H9 (cell line): ENCODE measurements around the gene SPHK2. TPM values are rescaled to one million over a fixed set of nuclear protein-coding genes. Genes with fewer than 3 reads are reported as not detected.

Experiments used
- DNase-seq: peaks from one replicate; pipeline ENCODE4 v3.0.0-alpha.2; 2017
- H2AFZ ChIP-seq: one replicate; pipeline ENCODE4 v1.6.1; 2013; ENCODE audit warnings: mild to moderate bottlenecking, low read length, control low read depth, moderate library complexity
- H2AK5ac ChIP-seq: 2 replicates; pipeline ENCODE4 v1.6.1; 2013; ENCODE audit warnings: low read length, control low read depth, mixed read lengths; ENCODE audit not compliant: insufficient read length
- H2BK120ac ChIP-seq: one replicate; pipeline ENCODE4 v1.6.1; 2013; ENCODE audit warnings: low read depth, mild to moderate bottlenecking, low read length, control low read depth, inconsistent platforms; ENCODE audit not compliant: poor library complexity, severe bottlenecking
- H2BK12ac ChIP-seq: 2 replicates; pipeline ENCODE4 v1.6.1; 2013; ENCODE audit warnings: low read length, control low read depth, mixed read lengths, low read depth; ENCODE audit not compliant: insufficient read length
- H2BK15ac ChIP-seq: 2 replicates; pipeline ENCODE4 v1.6.1; 2013; ENCODE audit warnings: low read depth, low read length, control low read depth
- H2BK20ac ChIP-seq: one replicate; pipeline ENCODE4 v1.6.1; 2013; ENCODE audit warnings: low read depth, mild to moderate bottlenecking, low read length, control low read depth, inconsistent platforms; ENCODE audit not compliant: poor library complexity, severe bottlenecking
- H2BK5ac ChIP-seq: 2 replicates; pipeline ENCODE4 v1.6.1; 2013; ENCODE audit warnings: low read length, control low read depth, mixed read lengths; ENCODE audit not compliant: insufficient read length
- H3K14ac ChIP-seq: 2 replicates; pipeline ENCODE4 v1.6.1; 2013; ENCODE audit warnings: low read length, control low read depth; ENCODE audit not compliant: insufficient read depth
- H3K18ac ChIP-seq: 2 replicates; pipeline ENCODE4 v1.6.1; 2013; ENCODE audit warnings: low read depth, mild to moderate bottlenecking, mixed read lengths, low read length, control low read depth; ENCODE audit not compliant: insufficient read length
- H3K23ac ChIP-seq: 2 replicates; pipeline ENCODE4 v1.6.1; 2013; ENCODE audit warnings: low read length, control low read depth, mixed read lengths, low read depth; ENCODE audit not compliant: insufficient read length
- H3K23me2 ChIP-seq: 2 replicates; pipeline ENCODE4 v1.6.1; 2013; ENCODE audit warnings: low read depth, mild to moderate bottlenecking, mixed read lengths, low read length, control low read depth; ENCODE audit not compliant: insufficient read length, poor library complexity, severe bottlenecking
- H3K27ac ChIP-seq: 2 replicates; pipeline ENCODE4 v1.5.1; 2013; ENCODE audit warnings: low read length, control low read depth, mixed read lengths, low read depth; ENCODE audit not compliant: insufficient read length
- H3K27me3 ChIP-seq: 2 replicates; pipeline ENCODE4 v1.6.1; 2013; ENCODE audit warnings: low read length, control low read depth, inconsistent platforms; ENCODE audit not compliant: insufficient read depth
- H3K4ac ChIP-seq: 2 replicates; pipeline ENCODE4 v1.6.1; 2013; ENCODE audit warnings: low read depth, mild to moderate bottlenecking, control low read depth, inconsistent platforms, low read length, moderate library complexity
- H3K4me1 ChIP-seq: 2 replicates; pipeline ENCODE4 v1.6.1; 2013; ENCODE audit warnings: low read length, control low read depth, inconsistent platforms; ENCODE audit not compliant: insufficient read depth
- H3K4me2 ChIP-seq: 2 replicates; pipeline ENCODE4 v1.6.1; 2013; ENCODE audit warnings: low read length, control low read depth, mixed read lengths; ENCODE audit not compliant: insufficient read length, insufficient read depth
- H3K56ac ChIP-seq: 2 replicates; pipeline ENCODE4 v1.6.1; 2013; ENCODE audit warnings: low read depth, mild to moderate bottlenecking, mixed read lengths, low read length, control low read depth; ENCODE audit not compliant: insufficient read length
- H3K79me1 ChIP-seq: 2 replicates; pipeline ENCODE4 v1.6.1; 2013; ENCODE audit warnings: low read depth, mild to moderate bottlenecking, moderate library complexity, low read length, control low read depth, inconsistent platforms; ENCODE audit not compliant: insufficient read depth, poor library complexity, severe bottlenecking
- H3K79me2 ChIP-seq: 2 replicates; pipeline ENCODE4 v1.6.1; 2013; ENCODE audit warnings: low read length, control low read depth, inconsistent platforms; ENCODE audit not compliant: insufficient read depth
- H3K9ac ChIP-seq: 2 replicates; pipeline ENCODE4 v1.6.1; 2013; ENCODE audit warnings: low read length, control low read depth, mixed read lengths; ENCODE audit not compliant: insufficient read length; ENCODE audit errors: extremely low read depth
- H3K9me3 ChIP-seq: one replicate; pipeline ENCODE4 v1.6.1; 2013; ENCODE audit warnings: low read depth, low read length, inconsistent platforms; ENCODE audit not compliant: control insufficient read depth
- H3T11ph ChIP-seq: one replicate; pipeline ENCODE4 v1.6.1; 2013; ENCODE audit warnings: mild to moderate bottlenecking, low read length, control low read depth, inconsistent platforms
- H4K20me1 ChIP-seq: one replicate; pipeline ENCODE4 v1.6.1; 2013; ENCODE audit not compliant: control insufficient read depth, insufficient read length, insufficient read depth
- H4K5ac ChIP-seq: 2 replicates; pipeline ENCODE4 v1.6.1; 2013; ENCODE audit warnings: low read depth, mild to moderate bottlenecking, mixed read lengths, low read length, control low read depth; ENCODE audit not compliant: insufficient read length
- H4K8ac ChIP-seq: replicated peaks from 2 replicates; pipeline ENCODE4 v1.6.1; 2013; ENCODE audit warnings: low read length, control low read depth, mixed read lengths, low read depth; ENCODE audit not compliant: insufficient read length
- H4K91ac ChIP-seq: 2 replicates; pipeline ENCODE4 v1.6.1; 2013; ENCODE audit warnings: low read depth, mild to moderate bottlenecking, moderate library complexity, mixed read lengths, low read length, control low read depth; ENCODE audit not compliant: insufficient read length
- H3K27ac Mint-ChIP-seq, 3 experiments: 2 replicates in 2 of 3; 3 replicates in 1 of 3; pipeline ENCODE4 v1.8.0; 2020 to 2021; ENCODE audit warnings: mixed read lengths in 3 of 3, mild to moderate bottlenecking in 1 of 3, moderate library complexity in 1 of 3
- H3K27me3 Mint-ChIP-seq: 2 replicates; pipeline ENCODE4 v1.8.0; 2021; ENCODE audit warnings: low read depth, mild to moderate bottlenecking, moderate library complexity, mixed read lengths
- H3K36me3 Mint-ChIP-seq, 3 experiments: 2 replicates in 2 of 3; 3 replicates in 1 of 3; pipeline ENCODE4 v1.8.0; 2020 to 2021; ENCODE audit warnings: low read depth in 3 of 3, mixed read lengths in 3 of 3; ENCODE audit not compliant: insufficient read depth in 1 of 3
- H3K4me1 Mint-ChIP-seq, 2 experiments: 2 replicates each; pipeline ENCODE4 v1.8.0; 2020; ENCODE audit warnings: mixed read lengths in 2 of 2
- H3K4me3 Mint-ChIP-seq, 2 experiments: 2 replicates in 1 of 2; 3 replicates in 1 of 2; pipeline ENCODE4 v1.8.0; 2020 to 2021; ENCODE audit warnings: mild to moderate bottlenecking in 2 of 2, mixed read lengths in 2 of 2, moderate library complexity in 1 of 2
- H3K9me3 Mint-ChIP-seq, 2 experiments: 2 replicates in 1 of 2; 3 replicates in 1 of 2; pipeline ENCODE4 v1.8.0; 2020; ENCODE audit warnings: mild to moderate bottlenecking in 2 of 2, mixed read lengths in 2 of 2, moderate library complexity in 1 of 2
- WGBS: extraction: QIAGEN DNeasy Blood & Tissue Kit; methylation state at CpG from one replicate; pipeline ENCODE4 v1.1.7; 2013; ENCODE audit warnings: missing lambda C conversion rate, low lambda C conversion rate, mixed read lengths; ENCODE audit not compliant: insufficient read length; ENCODE audit errors: extremely low coverage; 5-methylcytosine and 5-hydroxymethylcytosine counted together
- total RNA-seq: library from RNA; stranded (reverse); gene quantifications from 2 replicates; pipeline ENCODE4 v1.2.1, GENCODE V29; 2021
- TF ChIP-seq, protein P1 (sequence below): fragments of 200-600 bp; sonication (generic); conservative IDR thresholded peaks from 3 replicates; pipeline ENCODE4 v1.8.0; 2021; ENCODE audit warnings: antibody characterized with exemption, mild to moderate bottlenecking

SPHK2 gene
- total RNA-seq, 1 experiment from 2014 or later: 57.2 TPM

DNA sequence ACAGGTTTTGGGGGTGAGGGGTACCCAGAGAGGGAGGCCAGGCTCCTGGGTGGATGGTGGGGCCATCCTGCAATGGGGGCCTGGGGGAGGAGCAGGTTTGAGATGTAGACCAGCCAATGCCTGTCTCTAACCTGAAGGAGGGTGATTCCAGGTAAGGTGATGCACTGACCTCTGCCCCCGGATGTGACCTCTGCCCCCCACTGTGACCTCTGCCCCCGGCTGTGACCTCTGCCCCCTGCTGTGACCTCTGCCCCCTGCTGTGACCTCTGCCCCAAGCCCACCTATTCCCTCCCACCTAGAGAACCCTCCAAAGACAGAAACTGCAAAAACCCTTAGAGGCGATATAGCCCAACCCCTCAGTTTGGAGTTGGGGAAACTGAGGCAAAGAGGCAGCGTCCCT, 23.1 kb upstream of the SPHK2 start:
- no peaks in the 10 kb centered on the region; a peak in 1 of 7 replicates for H3K36me3 Mint-ChIP-seq
- Histone ChIP-seq H3K4ac (no peak overlapping the region), H3K4me2 (no peak overlapping the region), H3K9me3 (no peaks in the 10 kb centered on the region), H2BK20ac (no peak overlapping the region), H4K8ac (no peak overlapping the region), H3K23me2 (no peaks in the 10 kb centered on the region), H2AK5ac (no peak overlapping the region), H2BK120ac (no peak overlapping the region), H3K56ac (no peak overlapping the region), H4K5ac (no peak overlapping the region), H2BK5ac (no peak overlapping the region), H3K79me1 (no peaks in the 10 kb centered on the region), H3K14ac (no peak overlapping the region), H3K27ac (no peak overlapping the region), H4K20me1 (no peaks in the 10 kb centered on the region), H3K18ac (no peak overlapping the region), H3K23ac (no peak overlapping the region), H3T11ph (no peak overlapping the region), H4K91ac (no peak overlapping the region), H3K79me2 (no peaks in the 10 kb centered on the region), H2BK12ac (no peak overlapping the region), H2AFZ (no peak overlapping the region), H2BK15ac (no peak overlapping the region), H3K4me1 (no peaks in the 10 kb centered on the region), H3K9ac (no peak overlapping the region), H3K27me3 (no peaks in the 10 kb centered on the region)
- DNase-seq: no peak
- H3K27ac Mint-ChIP-seq: no peak overlapping the region; a peak in 1 of 7 replicates
- H3K4me1 Mint-ChIP-seq: no peaks in the 10 kb centered on the region
- H3K9me3 Mint-ChIP-seq: no peaks in the 10 kb centered on the region
- peaks cover 6% of the 10 kb centered on the region for H3K27me3 Mint-ChIP-seq
- WGBS: no CpG with 5 or more reads among the region's 4 CpGs
- no peak overlapping the region for H3K4me3 Mint-ChIP-seq
- TF ChIP-seq, protein P1, sequence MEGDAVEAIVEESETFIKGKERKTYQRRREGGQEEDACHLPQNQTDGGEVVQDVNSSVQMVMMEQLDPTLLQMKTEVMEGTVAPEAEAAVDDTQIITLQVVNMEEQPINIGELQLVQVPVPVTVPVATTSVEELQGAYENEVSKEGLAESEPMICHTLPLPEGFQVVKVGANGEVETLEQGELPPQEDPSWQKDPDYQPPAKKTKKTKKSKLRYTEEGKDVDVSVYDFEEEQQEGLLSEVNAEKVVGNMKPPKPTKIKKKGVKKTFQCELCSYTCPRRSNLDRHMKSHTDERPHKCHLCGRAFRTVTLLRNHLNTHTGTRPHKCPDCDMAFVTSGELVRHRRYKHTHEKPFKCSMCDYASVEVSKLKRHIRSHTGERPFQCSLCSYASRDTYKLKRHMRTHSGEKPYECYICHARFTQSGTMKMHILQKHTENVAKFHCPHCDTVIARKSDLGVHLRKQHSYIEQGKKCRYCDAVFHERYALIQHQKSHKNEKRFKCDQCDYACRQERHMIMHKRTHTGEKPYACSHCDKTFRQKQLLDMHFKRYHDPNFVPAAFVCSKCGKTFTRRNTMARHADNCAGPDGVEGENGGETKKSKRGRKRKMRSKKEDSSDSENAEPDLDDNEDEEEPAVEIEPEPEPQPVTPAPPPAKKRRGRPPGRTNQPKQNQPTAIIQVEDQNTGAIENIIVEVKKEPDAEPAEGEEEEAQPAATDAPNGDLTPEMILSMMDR: no peak
